Loucy (cell line): ENCODE measurements around the gene ERVH48-1.

Experiments
- H2AFZ ChIP-seq: fragments of 200-600 bp; sonication (generic); 2 replicates; pipeline ENCODE4 v1.6.0; 2016; ENCODE audit warnings: antibody characterized with exemption, mild to moderate bottlenecking, low read length, moderate library complexity
- H3F3A ChIP-seq: fragments of 200-600 bp; 2 replicates; pipeline ENCODE4 v1.6.0; 2016; ENCODE audit warnings: antibody characterized with exemption, low read depth, mild to moderate bottlenecking
- H3K27me3 ChIP-seq: fragments of 200-600 bp; sonication (generic); 2 replicates; pipeline ENCODE4 v1.6.1; 2014; ENCODE audit warnings: low read length, mild to moderate bottlenecking; ENCODE audit not compliant: insufficient read depth, poor library complexity, severe bottlenecking
- H3K36me3 ChIP-seq: fragments of 200-600 bp; sonication (generic); 2 replicates; pipeline ENCODE4 v1.6.1; 2016; ENCODE audit warnings: low read length; ENCODE audit not compliant: insufficient read depth
- H3K4me1 ChIP-seq: fragments of 200-600 bp; sonication (generic); 2 replicates; pipeline ENCODE4 v1.5.1; 2014; ENCODE audit warnings: low read length, mild to moderate bottlenecking; ENCODE audit not compliant: insufficient read depth, poor library complexity, severe bottlenecking
- H3K4me2 ChIP-seq: fragments of 200-600 bp; sonication (generic); 2 replicates; pipeline ENCODE4 v1.6.0; 2014; ENCODE audit warnings: antibody characterized with exemption, low read length, low read depth, mild to moderate bottlenecking; ENCODE audit not compliant: poor library complexity, severe bottlenecking
- H3K4me3 ChIP-seq: fragments of 200-600 bp; sonication (generic); 2 replicates; pipeline ENCODE4 v1.5.1; 2014; ENCODE audit warnings: low read length, mild to moderate bottlenecking, mixed read lengths; ENCODE audit not compliant: poor library complexity, severe bottlenecking
- H3K79me2 ChIP-seq: fragments of 200-600 bp; sonication (generic); 2 replicates; pipeline ENCODE4 v1.6.1; 2014; ENCODE audit warnings: low read length; ENCODE audit not compliant: insufficient read depth
- H3K9ac ChIP-seq: fragments of 200-600 bp; sonication (generic); 2 replicates; pipeline ENCODE4 v1.6.0; 2014; ENCODE audit warnings: mild to moderate bottlenecking, low read depth, low read length, moderate library complexity; ENCODE audit not compliant: poor library complexity, severe bottlenecking
- H3K9me2 ChIP-seq: fragments of 200-600 bp; sonication (generic); replicated peaks from 2 replicates; pipeline ENCODE4 v1.6.1; 2016; ENCODE audit warnings: low read depth, low read length, mixed read lengths
- H3K9me3 ChIP-seq: fragments of 200-600 bp; sonication (generic); 2 replicates; pipeline ENCODE4 v1.6.1; 2014; ENCODE audit warnings: mild to moderate bottlenecking, antibody characterized with exemption, low read length, low read depth; ENCODE audit not compliant: insufficient read depth
- H4K20me1 ChIP-seq: fragments of 200-600 bp; sonication (generic); 2 replicates; pipeline ENCODE4 v1.6.0; 2014; ENCODE audit warnings: antibody characterized with exemption, low read length, mild to moderate bottlenecking; ENCODE audit not compliant: insufficient read depth, poor library complexity, severe bottlenecking
- CTCF ChIP-seq: fragments of 200-600 bp; sonication (generic); conservative IDR thresholded peaks from 2 replicates; pipeline ENCODE4 v1.5.1; 2014; ENCODE audit warnings: mild to moderate bottlenecking, antibody characterized with exemption, low read length
- EZH2phosphoT487 ChIP-seq: fragments of 200-600 bp; IDR thresholded peaks from 2 replicates; pipeline ENCODE4 v1.6.1; 2018; ENCODE audit warnings: antibody characterized with exemption, mild to moderate bottlenecking, moderate library complexity, borderline replicate concordance

ERVH48-1 gene

GRCh38 chr21:42965211-42965560 is 39.8 kb upstream of the ERVH48-1 start:
- H2AFZ ChIP-seq, result no peak overlapping the region

GRCh38 chr21:42964546-42965210 is 39.2 kb upstream of the ERVH48-1 start:
- no peaks in the 10 kb centered on the region for H3K9me3 ChIP-seq

More at GRCh38 chr21:42965211-42965560, 39.8 kb upstream of the ERVH48-1 start:
- H3K9me3 ChIP-seq, result no peaks in the 10 kb centered on the region
- H3K4me3 ChIP-seq, result no peak overlapping the region
- H3K27me3 ChIP-seq, result no peaks in the 10 kb centered on the region
- no peaks in the 10 kb centered on the region for H4K20me1 ChIP-seq
- H3K4me1 ChIP-seq, result no peaks in the 10 kb centered on the region
- no peak overlapping the region for H3K9ac ChIP-seq
- no peaks in the 10 kb centered on the region for H3K79me2 ChIP-seq
- no peaks in the 10 kb centered on the region for H3K36me3 ChIP-seq
- H3K4me2 ChIP-seq, result no peak overlapping the region
- TF ChIP-seq CTCF (no peak), EZH2phosphoT487 (no peak)
- H3K9me2 ChIP-seq, result no peaks in the 10 kb centered on the region
- H3F3A ChIP-seq, result no peaks in the 10 kb centered on the region

GRCh38 chr21:42964086-42964485 is 38.7 kb upstream of the ERVH48-1 start:
- H4K20me1 ChIP-seq, result no peaks in the 10 kb centered on the region
- no peaks in the 10 kb centered on the region for H3K9me3 ChIP-seq
- H3F3A ChIP-seq, result no peaks in the 10 kb centered on the region
- peaks cover under 1% of the 10 kb centered on the region for H3K4me1 ChIP-seq
- no peak overlapping the region for H2AFZ ChIP-seq
- H3K9ac ChIP-seq, result no peak overlapping the region
- no peak for TF ChIP-seq CTCF
- TF ChIP-seq EZH2phosphoT487, result no peak
- H3K9me2 ChIP-seq, result no peaks in the 10 kb centered on the region
- H3K36me3 ChIP-seq, result no peaks in the 10 kb centered on the region
- no peak overlapping the region for H3K4me2 ChIP-seq
- H3K79me2 ChIP-seq, result no peaks in the 10 kb centered on the region
- H3K27me3 ChIP-seq, result no peaks in the 10 kb centered on the region
- no peak overlapping the region for H3K4me3 ChIP-seq

More at GRCh38 chr21:42964546-42965210, 39.2 kb upstream of the ERVH48-1 start:
- Histone ChIP-seq H3K4me1 (no peaks in the 10 kb centered on the region), H3K79me2 (no peaks in the 10 kb centered on the region), H3K27me3 (no peaks in the 10 kb centered on the region), H3F3A (no peaks in the 10 kb centered on the region), H3K4me3 (no peak overlapping the region), H4K20me1 (no peaks in the 10 kb centered on the region), H3K36me3 (no peaks in the 10 kb centered on the region), H3K9me2 (no peaks in the 10 kb centered on the region), H2AFZ (no peak overlapping the region), H3K9ac (no peak overlapping the region), H3K4me2 (no peak overlapping the region)
- no peak for TF ChIP-seq EZH2phosphoT487
- no peak for TF ChIP-seq CTCF
